ENCODE measurements around the gene DTX1.
A peak's percentile ranks its signal among the peaks of the same experiment; 100 is the strongest.
"Not testable (repeated sequence)": the region's sequence is repeated elsewhere in the genome, so short reads cannot be mapped to it uniquely, and the experiment has no call there.

DTX1 gene

DNA sequence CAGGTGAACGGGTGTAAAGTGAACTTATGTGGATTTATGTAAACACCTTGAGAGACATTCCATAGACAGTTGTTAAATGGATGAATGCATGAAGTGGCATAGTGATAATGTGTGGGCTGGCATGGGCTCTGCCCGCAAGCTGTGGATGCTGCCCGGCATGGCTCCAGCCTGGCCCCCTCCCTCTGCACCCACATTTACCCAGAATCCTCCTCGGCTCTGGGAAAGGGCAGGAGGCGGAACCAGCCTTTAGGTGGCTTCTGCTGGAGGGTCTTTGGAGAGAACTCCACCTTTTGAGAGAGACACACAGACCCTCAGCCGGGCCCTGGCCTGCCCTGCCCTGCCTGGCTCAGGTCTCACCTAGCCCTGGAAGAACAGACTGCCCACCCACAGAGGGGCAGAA is 60.3 kb downstream of the DTX1 start:
- no peak for DNase-seq

DNA sequence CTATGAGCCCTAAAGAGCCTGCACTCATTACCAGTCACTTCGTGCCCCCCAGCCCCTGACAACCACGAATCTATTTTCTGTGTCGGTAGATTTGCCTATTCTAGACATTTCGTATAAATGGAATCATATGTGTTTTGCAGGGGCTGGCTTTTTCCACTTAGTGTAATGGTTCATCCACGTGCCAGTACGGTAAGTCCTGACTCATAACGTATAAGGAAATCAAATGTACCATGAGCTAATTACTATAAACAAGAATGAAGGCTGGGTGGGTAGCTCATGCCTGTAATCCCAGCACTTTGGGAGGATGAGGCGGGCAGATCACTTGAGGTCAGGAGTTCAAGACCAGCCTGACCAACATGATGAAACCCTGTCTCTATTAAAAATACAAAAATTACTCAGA is 61.2 kb downstream of the DTX1 start:
- not testable (repeated sequence) for DNase-seq

DNA sequence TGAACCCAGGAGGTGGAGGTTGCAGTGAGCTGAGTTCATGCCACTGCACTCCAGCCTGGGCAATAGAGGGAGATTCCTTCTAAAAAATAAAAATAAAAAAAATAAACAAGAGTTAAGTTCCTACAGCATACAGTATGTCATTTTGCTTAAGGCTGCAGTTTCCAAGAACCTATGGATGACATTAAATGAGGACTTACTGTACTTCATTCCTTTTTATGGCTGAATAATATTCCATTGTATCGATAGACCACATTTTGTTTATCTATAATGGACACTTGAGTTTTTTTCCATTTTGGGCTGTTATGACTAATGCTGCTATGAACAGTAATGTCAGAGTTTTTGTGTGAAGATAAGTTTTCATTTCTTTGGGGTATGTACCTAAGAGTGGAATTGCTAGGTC is 61.6 kb downstream of the DTX1 start:
- DNase-seq: no peak

DNA sequence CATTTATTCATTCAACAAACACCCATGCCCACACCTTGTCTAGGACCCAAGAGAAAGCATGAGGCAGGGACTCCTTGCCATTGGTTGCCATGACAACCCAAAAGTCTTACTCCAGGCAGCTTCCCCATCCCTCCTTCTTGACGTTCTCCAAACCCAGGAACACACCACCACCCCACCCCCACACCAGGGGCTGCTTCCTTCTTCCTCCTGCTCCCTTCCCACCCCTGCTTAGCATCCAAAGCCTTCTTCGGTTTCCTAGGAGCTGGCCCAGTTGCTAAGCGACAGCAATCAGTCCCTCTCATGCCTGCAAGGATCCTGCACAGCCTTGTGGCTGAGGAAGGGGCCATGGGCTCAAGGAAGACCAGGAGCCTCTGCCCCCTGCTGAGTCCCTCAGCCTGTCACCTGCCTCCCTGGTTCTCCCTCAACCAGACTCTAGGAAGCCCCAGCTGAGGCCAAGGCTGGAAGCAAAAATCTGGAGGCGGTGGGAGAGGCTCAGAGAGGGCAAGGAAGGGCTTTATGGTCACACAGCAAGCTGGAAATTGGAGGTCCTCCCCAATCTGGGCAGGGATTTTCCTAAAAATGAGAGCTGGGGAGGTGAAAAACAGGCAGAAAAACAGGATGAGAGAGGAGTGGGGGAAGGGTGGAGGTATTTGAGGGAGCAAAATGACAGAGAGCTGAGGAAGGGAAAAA is 63.6 kb downstream of the DTX1 start:
- no peak for DNase-seq

DNA sequence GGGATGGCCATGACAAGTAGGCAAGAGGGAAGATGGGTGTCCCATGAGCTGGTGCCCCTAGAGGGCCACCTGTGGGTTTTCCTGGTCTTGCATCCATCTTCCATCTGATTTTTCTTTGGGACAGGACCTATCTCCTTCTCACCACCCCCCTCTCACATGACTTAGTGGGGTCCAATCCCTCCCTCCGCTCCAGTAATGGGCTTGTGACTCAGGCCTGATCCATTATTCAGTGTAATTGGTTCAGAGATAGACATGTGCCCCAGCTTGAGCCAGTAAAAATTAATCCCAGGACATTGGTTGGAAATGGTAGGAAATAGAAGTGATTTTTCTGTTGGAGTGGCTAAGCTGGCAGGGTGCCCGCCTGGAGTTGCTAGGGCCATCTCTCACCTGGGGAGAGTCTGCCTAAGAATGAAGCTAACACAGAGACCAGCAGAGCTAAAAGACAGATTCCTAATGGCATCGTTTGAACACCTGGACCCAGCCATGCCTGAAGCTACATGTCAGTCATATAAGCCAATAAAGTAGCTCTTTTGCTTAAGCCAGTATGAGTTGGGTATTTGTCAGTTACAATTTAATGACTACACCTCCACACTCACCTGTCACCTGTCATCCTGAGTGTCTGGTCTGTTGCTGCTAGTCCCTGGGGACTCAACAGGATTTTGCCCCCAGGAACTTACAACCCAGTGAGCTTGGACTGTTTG is 64.3 kb downstream of the DTX1 start:
- DNase-seq: no peak

DNA sequence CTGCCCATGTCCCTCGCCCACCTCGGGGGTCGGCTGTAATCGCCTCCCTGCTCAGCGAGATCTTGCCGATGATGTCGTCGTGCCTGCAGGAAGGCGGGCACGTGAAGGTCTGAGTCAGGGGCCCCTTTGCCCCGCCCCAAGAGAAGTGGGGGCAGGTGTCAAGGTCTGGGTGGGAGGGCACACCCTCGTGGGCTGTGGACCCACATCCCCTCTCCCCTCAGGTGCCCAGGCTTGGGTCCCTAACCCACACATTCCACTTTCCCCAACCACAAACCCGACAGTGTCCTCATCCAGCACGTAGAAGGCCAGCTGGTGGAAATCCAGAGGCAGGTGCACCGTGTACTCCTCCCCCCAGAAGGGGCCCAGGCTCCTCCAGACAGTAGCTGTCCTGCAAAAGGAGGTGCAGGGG is 71.3 kb downstream of the DTX1 start:
- no peak for DNase-seq

DNA sequence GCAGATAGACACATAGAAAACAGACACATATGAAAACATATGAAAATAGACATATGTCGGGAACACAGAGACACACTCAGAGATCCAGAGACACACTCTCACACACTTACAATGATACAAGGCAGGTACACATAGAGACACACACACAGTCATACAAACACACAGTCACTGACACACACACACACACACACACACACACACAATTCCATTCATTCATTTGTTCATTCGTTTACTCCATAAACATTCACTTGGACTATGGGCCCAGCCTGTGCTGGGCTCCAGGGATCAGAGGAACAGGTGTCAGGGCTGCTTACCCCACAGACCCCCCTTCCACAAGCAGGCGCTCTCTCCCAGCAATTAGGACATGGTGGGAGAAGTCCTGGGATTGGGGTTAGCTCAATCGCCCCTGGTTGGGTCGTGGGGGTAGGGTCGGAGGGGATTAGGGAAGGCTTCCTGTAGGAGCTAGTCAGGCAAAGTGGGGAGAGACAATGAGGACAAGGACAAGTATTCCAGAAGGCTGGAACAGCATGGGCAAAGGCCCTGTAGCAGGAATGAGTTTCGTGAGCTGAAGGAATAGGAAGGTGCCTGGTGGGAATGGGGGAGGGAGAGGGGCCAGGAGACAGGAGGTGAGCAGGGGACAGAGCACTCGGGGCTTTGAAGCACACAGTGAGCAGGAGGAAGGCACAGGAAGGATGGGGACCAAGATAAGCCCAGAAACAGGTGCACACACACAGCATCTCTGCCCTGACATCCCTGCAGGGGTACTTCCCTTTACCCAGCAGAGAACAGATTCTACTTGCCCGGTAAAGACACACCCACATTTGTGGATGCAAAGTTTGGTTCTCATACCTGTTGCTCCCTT is 72.5 kb downstream of the DTX1 start:
- DNase-seq: no peak

DNA sequence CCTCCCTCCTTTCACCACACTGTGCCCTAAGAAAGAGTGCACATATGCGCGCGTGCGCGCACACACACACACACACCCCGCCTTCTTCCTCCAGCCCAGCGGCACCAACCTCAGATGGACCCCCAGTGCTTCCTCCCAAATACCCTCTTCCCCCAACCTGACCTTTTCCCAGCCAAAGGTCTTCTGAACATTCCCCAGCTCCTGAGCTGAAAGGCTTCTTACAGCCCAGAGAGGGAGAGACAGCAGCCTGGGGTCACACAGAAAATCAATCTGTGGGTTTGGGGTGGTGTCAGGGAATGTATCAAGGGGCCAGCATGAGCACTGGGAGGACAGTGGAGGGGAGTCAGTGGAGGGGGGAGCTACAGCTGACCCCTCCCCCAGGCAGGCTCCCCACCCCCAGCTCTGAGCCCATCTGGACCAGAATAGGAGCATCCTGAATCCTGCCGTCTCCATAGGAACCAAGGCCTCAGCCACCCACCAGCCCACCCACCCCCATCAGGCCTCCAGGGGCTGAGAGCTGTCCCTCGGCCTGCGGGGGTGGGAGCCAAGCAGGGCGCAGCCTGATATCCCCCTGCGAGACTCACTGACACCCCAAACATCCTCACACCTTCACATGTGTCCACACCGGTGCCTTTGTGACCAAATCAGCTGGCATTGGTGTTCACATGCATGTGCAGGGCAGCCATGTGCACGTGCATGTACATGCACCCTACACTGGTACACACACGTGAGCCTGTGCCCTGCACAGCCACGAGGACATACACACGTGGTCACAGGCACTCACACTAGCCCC is 73.3 kb downstream of the DTX1 start:
- no peak for DNase-seq

DNA sequence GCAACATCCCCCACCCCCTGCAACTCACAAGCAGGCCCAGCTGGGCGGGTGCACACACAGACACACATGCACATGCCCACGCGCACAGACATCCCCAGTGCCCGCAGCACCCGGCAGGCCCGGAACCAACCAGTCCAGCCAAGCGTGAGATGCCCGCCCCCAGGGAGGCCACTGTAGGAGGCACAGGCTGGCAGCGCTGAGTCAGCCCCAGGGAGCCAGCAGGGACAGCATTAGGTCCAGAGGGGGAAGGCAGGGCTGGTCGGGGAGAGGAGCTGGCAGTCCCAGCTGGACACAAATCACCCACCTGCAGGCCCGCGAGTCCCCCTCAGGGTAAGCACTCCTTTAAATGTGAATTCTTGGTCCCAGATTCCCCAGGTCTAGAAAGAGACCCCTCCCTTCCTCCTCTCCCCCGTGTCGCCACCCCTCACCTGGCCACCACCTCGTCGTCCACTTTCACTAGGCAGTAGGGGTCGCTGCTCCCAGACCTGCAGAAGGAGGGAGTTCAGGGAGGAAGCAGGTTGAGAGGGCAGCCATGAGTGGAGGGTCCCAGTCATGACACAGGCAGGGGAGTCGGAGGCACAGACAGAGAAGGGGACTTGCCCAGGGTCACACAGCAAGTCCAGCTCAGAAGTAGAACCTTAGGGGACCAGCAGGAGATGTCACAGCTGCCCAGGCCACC is 74.1 kb downstream of the DTX1 start:
- no peak for DNase-seq

DNA sequence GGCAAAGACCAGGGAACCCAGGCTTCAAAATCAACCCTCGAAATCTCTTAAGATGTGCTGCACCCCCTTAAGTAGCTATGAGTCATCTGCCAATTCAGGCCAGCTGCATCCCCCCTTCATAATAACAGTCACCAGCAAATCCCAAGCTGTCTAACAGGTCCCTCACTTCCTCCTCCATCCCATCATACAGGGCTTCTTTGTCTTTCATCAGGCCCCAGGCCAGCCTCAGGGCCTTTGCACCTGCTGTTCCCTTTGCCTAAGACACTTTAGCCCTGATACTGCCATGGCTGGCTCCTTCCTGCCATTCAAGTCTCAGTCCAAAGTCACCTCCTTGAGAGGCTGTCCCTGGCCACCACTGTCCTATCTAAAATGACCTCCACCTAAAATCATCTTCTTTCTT is 75.0 kb downstream of the DTX1 start:
- no peak for DNase-seq

DNA sequence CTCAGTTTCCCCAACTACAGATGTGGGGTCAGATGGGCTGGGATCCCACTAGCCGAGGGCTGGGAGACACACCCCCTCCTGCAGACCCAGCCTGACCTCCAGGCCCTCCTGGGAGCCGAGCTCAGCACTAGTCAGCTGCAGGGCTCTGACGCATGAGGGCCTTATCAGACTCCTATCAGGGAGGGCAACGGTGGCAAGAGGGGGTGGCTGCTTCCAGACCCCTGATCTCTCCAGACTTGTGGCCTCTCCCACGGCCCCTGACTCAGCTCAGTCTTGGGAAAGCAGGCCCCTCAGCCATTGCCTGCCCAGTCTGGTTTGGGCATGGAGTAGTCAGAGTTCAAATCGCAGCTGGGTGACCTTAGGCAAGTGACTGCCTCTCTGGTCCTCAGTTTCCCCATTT is 76.5 kb downstream of the DTX1 start:
- DNase-seq: no peak

DNA sequence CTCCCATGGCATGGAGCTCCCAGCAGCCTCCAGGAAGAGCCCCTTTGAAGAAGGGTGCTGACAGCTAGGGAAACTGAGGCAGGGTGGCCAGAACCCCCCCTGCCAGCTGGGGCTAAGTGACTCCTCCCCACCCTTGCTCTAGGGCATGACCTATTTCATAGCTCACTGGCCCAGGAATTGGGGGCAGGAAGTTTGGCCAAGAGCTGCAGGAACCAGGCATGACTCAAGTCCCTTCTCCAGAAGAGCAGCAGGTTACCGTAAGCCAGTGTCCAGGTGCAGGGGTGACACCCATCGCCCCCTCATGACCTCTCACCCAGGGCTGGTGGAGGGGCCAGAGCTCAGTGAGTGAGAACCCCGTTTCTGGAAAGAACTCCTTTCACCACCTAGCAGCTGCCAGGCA is 77.1 kb downstream of the DTX1 start:
- no peak for DNase-seq

DNA sequence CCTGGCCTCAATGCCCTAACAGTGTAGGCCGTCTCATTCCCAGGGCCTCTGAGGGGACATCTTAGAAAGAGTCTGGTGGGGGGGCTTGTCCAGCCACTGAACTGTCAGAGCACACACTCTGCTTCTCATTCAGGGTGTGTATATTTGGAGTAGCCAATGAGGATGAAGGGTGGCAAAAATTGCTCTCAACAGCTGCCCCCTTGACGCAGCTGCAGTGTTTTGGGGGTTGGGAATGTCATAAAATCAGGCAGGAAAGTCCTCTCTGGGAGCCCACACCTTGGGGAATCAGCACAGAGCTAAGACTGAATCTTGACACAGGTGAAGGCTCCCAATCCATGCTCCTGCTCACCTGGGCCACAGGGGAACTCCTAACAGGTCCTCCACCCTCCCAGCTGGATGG is 77.5 kb downstream of the DTX1 start:
- no peak for DNase-seq

DNA sequence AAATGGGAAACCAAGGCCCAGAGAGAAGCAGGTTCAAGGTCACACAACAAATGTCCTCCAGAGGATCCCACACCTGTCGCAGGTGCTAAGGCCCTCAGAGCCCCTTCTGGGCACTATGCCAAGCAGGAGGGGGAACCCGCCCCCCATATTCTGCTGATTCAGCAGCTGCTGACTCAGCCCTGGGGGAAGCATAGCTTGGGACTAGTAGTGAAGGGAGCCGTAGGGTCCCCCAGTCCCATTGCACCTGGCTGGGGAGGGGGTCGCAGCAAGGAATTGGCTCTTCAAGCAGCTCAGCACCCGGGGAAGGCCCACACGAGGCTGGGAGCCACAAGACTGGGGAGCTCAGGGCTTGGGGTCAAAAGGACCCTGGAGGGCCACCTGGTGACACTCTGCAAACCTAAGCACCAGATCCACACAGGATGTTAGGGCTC is 78.0 kb downstream of the DTX1 start:
- no peak for DNase-seq

DNA sequence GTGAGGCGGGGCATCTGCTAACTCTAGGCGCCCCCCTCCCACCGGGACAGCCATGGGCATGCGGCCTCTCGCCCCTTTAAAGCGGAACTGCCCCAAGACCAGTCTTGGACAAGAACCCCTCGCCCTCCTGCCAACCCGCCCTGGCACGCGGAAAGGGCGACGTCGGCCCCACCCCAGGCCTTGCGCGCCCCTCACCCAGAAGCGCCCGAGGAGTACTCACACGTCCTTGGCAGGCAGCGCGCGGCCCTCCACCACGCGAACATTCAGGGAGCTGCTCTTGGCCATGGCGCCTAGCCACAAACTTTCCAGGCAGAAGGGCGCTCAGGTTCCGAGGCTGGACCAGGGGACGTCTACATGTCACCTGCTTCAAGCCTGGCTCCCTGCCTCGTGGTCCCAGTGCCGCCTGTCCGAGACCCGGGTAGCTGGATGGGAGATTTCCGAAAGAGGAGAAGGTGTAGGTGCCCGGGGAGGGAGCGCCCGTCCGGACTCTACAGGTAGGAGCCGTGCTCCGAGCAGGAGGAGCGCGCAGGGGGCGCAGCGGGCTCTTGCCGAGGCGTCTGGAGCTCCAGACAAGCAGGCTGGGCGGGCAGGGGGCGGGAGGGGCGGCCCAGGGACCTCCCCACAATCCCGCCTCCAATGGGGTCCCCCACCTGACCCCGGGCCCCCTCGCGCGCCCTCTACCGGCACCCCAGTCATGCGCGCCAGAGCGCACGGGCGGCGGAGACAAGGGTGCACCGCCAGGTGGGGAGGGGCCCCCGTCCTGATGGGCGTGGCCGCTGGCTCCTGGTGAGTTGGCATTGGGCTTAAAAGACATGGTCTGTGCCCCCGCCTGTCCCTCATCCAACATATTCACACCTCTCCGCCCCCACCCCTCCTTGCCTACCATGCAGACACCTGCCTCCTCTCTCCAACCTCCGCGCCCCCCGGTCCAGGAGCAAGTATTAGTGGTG is 78.9 kb downstream of the DTX1 start, which contains the start of gene RASAL1:
RASAL1 (minus strand) TSS at position 584 of the 950 bp plus-strand sequence; CDS start at position 285, 299 bp downstream.
- peak; percentile 53 for DNase-seq

DNA sequence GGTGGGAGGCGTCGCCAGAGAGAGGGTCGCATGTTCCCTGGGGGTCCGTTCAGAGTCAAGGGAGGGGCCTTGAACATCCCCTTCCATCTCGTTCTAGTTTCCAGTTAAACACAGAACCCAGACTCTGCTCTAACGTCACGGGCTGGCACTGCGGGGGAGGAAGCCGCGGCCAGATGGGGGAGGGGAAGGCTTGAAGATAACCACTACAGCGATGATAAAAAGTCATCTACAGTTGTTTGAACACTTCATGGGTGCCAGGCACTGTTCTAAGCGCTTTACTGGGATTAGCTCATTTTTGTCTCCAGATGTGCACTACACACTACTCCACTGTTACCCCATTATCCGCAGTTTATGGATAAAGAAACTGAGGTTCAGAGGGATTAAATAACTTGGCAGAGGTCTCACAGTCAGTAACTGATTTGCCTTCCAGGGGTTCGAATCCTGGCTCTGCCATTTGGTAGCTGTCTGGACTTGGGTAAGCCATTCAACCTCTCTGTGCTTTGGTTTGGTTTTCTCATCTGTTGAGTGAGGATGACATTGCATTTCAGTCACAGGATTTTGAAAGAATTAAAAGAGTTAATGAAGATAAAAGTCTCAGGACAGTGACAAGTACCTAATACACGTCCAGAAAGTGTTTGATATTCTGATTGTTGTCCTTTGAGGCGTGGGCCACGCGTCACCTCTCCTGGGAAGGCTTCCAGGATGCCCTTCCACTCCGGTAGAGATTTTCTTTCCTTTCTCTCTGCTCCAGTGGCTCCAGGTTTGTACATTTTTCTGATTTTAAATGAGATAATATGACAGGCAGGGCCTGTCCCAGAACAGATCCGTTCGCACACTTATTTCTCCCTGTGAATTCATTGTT is 79.8 kb downstream of the DTX1 start:
- DNase-seq: peak; percentile 38

DNA sequence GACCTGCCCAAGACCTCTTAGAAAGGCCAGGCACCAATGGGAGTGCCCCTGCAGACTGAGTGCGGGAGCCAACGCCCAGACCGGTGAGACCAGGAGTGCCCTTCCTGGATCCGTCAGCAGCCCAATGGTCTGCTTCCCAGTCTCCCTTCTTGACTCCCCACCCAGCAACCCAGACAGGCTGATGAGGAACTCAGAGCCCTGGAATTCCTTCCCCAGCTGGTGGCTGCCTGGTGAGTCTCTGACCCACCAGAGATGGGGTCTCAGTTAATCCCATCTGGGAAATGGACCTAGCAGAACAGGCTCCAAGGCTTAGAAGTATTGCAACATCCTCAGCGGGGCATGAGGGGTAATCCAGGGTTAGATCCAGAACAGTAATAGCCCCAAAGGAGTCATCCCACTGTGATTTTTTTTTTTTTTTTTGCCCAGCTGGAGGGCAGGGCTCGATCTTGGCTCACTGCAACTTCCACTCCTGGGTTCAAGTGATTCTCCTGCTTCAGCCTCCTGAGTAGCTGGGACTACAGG is 80.5 kb downstream of the DTX1 start:
- DNase-seq: no peak

DNA sequence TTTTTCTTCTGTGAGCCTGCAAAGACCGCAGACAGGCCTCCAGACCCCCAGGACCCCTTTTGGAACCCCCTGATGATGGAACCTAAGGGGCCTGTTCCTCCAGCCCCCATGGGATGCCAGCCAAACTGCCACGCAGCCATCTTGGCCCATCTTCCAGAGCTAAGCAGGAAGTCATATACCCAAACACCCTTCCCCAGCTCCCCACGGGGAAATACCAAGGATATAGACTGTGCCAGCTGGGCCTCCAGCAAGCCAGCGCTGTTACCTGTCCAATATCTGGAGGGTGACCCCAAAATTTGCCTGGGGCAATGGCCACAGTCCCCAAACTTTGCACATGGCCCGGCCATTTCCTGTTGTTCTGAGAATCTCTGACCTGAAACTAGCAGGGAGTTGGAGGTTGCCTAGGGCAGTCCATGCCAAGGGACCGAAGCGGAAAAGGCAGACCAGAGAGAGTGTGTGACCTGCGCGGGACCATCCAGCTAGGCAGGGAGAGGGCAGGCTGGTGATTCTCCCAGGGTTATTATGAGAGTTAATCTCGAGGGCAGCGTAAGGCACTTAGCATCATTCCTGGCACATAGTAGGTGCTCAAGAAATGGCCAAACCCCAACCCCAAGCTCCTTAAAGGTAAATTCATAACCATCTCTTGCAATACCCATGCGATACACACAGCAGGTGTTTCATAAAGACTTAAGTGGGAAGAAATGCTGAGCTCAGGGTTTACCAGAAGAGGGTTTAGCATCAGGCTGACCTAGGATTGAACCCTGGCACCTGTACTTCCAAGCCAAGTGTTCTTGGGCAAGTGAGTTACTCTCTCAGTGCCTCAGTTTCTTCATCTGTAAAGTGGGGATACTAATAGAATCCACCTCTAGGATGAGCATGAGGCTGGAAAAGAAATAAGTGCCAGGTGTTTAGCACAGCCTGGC is 81.6 kb downstream of the DTX1 start:
- no peak for DNase-seq

DNA sequence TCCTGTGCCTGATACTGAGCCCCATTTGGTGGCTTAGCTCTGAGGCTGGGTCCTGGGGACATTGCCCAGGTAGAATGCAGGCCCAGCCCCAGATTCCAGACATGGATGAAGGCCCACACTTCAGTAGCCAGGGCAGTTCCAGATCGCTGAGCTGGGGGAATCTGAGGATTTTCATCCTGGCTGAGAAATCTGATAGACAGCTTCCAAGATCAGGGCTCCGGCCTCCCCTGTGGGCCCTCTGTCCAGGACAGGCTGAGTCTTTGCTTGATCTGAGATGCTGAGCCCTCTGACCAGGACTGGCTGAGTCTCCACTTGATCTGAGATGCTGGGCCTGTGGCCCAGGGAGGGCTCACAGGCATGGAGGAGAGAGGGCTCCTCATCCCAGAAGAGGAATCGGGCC is 82.3 kb downstream of the DTX1 start:
- no peak for DNase-seq
